IPS-18a (cell line): Measurements from ENCODE around the gene LTN1.
A peak's percentile ranks its signal among the peaks of the same experiment; 100 is the strongest.

ENCODE experiments used
- H3K27ac ChIP-seq: one replicate; pipeline ENCODE4 v1.5.1; 2013; ENCODE audit warnings: low read length
- H3K27me3 ChIP-seq: one replicate; pipeline ENCODE4 v1.6.1; 2013; ENCODE audit warnings: mild to moderate bottlenecking, low read length; ENCODE audit not compliant: control insufficient read depth, insufficient read depth
- H3K36me3 ChIP-seq: one replicate; pipeline ENCODE4 v1.6.1; 2013; ENCODE audit warnings: low read depth, low read length; ENCODE audit not compliant: control insufficient read depth
- H3K4me1 ChIP-seq: one replicate; pipeline ENCODE4 v1.6.1; 2013; ENCODE audit warnings: low read depth, low read length; ENCODE audit not compliant: control insufficient read depth
- H3K4me3 ChIP-seq: one replicate; pipeline ENCODE4 v1.5.1; 2013; ENCODE audit warnings: low read length
- H3K9ac ChIP-seq: one replicate; pipeline ENCODE4 v1.6.1; 2013; ENCODE audit warnings: mild to moderate bottlenecking, low read length, moderate library complexity
- H3K9me3 ChIP-seq: one replicate; pipeline ENCODE4 v1.6.1; 2013; ENCODE audit warnings: low read depth, low read length; ENCODE audit not compliant: control insufficient read depth

Gene LTN1

GRCh38 chr21:28922368-28922767 lies 70.3 kb downstream of the LTN1 start:
- Histone ChIP-seq H3K4me1 (peaks cover 13% of the 10 kb centered on the region), H3K27me3 (no peaks in the 10 kb centered on the region), H3K36me3 (no peaks in the 10 kb centered on the region), H3K27ac (peak overlapping the region; percentile 51), H3K4me3 (no peak overlapping the region), H3K9ac (no peak overlapping the region), H3K9me3 (no peaks in the 10 kb centered on the region)

- H3K9ac ChIP-seq, result no peak overlapping the region
- no peak overlapping the region for H3K4me3 ChIP-seq
- no peaks in the 10 kb centered on the region for H3K9me3 ChIP-seq
- H3K27ac ChIP-seq, result no peak overlapping the region
- H3K36me3 ChIP-seq, result no peaks in the 10 kb centered on the region
- H3K4me1 ChIP-seq, result no peaks in the 10 kb centered on the region
- H3K27me3 ChIP-seq, result no peaks in the 10 kb centered on the region
Observed at GRCh38 chr21:28916150-28916893, 76.4 kb downstream of the LTN1 start.

- Histone ChIP-seq H3K4me1 (no peaks in the 10 kb centered on the region), H3K27ac (no peak overlapping the region), H3K27me3 (no peaks in the 10 kb centered on the region), H3K9me3 (no peaks in the 10 kb centered on the region), H3K9ac (no peak overlapping the region), H3K4me3 (no peak overlapping the region), H3K36me3 (no peaks in the 10 kb centered on the region)
Observed at GRCh38 chr21:28913071-28913470, 79.6 kb downstream of the LTN1 start.

- no peak overlapping the region for H3K27ac ChIP-seq
- no peak overlapping the region for H3K4me3 ChIP-seq
- H3K36me3 ChIP-seq, result no peaks in the 10 kb centered on the region
- no peaks in the 10 kb centered on the region for H3K27me3 ChIP-seq
- no peak overlapping the region for H3K9ac ChIP-seq
- H3K9me3 ChIP-seq, result no peaks in the 10 kb centered on the region
- H3K4me1 ChIP-seq, result no peaks in the 10 kb centered on the region
Observed at GRCh38 chr21:28910280-28910887, 82.3 kb downstream of the LTN1 start.

- H3K27ac ChIP-seq, result no peak overlapping the region
- H3K4me3 ChIP-seq, result no peak overlapping the region
- H3K4me1 ChIP-seq, result no peaks in the 10 kb centered on the region
- H3K9me3 ChIP-seq, result no peaks in the 10 kb centered on the region
- no peak overlapping the region for H3K9ac ChIP-seq
- no peaks in the 10 kb centered on the region for H3K27me3 ChIP-seq
- H3K36me3 ChIP-seq, result no peaks in the 10 kb centered on the region
Observed at GRCh38 chr21:28908351-28908750, 84.3 kb downstream of the LTN1 start.

- Histone ChIP-seq H3K36me3 (no peaks in the 10 kb centered on the region), H3K4me1 (no peaks in the 10 kb centered on the region), H3K27me3 (no peaks in the 10 kb centered on the region), H3K9me3 (no peaks in the 10 kb centered on the region), H3K27ac (no peak overlapping the region), H3K4me3 (no peak overlapping the region), H3K9ac (no peak overlapping the region)
Observed at GRCh38 chr21:28906841-28907240, 85.8 kb downstream of the LTN1 start.

- Histone ChIP-seq H3K4me1 (no peaks in the 10 kb centered on the region), H3K9me3 (no peaks in the 10 kb centered on the region), H3K27me3 (no peaks in the 10 kb centered on the region), H3K9ac (no peak overlapping the region), H3K27ac (no peak overlapping the region), H3K4me3 (no peak overlapping the region), H3K36me3 (no peaks in the 10 kb centered on the region)
Observed at GRCh38 chr21:28906236-28906635, 86.4 kb downstream of the LTN1 start.

GRCh38 chr21:28904961-28905435 lies 87.7 kb downstream of the LTN1 start:
- no peak overlapping the region for H3K27ac ChIP-seq
- no peaks in the 10 kb centered on the region for H3K36me3 ChIP-seq
- H3K4me3 ChIP-seq, result no peak overlapping the region
- H3K4me1 ChIP-seq, result no peaks in the 10 kb centered on the region
- H3K27me3 ChIP-seq, result no peaks in the 10 kb centered on the region
- no peaks in the 10 kb centered on the region for H3K9me3 ChIP-seq
- H3K9ac ChIP-seq, result no peak overlapping the region

- H3K9me3 ChIP-seq, result no peaks in the 10 kb centered on the region
Observed at GRCh38 chr21:28903448-28903847, 89.2 kb downstream of the LTN1 start.

GRCh38 chr21:28900481-28900880 lies 92.2 kb downstream of the LTN1 start:
- Histone ChIP-seq H3K4me3 (no peak overlapping the region), H3K27ac (no peak overlapping the region), H3K4me1 (no peaks in the 10 kb centered on the region), H3K36me3 (no peaks in the 10 kb centered on the region), H3K9me3 (no peaks in the 10 kb centered on the region), H3K27me3 (no peaks in the 10 kb centered on the region), H3K9ac (no peak overlapping the region)

More at GRCh38 chr21:28903448-28903847, 89.2 kb downstream of the LTN1 start:
- H3K27me3 ChIP-seq, result no peaks in the 10 kb centered on the region
- no peaks in the 10 kb centered on the region for H3K4me1 ChIP-seq
- H3K36me3 ChIP-seq, result no peaks in the 10 kb centered on the region
- H3K27ac ChIP-seq, result no peak overlapping the region
- no peak overlapping the region for H3K4me3 ChIP-seq
- no peak overlapping the region for H3K9ac ChIP-seq

GRCh38 chr21:28899744-28900143 lies 92.9 kb downstream of the LTN1 start:
- Histone ChIP-seq H3K36me3 (no peaks in the 10 kb centered on the region), H3K27me3 (no peaks in the 10 kb centered on the region), H3K4me3 (no peak overlapping the region), H3K4me1 (no peaks in the 10 kb centered on the region), H3K27ac (no peak overlapping the region), H3K9ac (no peak overlapping the region), H3K9me3 (no peaks in the 10 kb centered on the region)

- no peak overlapping the region for H3K4me3 ChIP-seq
- no peaks in the 10 kb centered on the region for H3K4me1 ChIP-seq
- H3K27me3 ChIP-seq, result no peaks in the 10 kb centered on the region
- H3K9ac ChIP-seq, result no peak overlapping the region
- no peaks in the 10 kb centered on the region for H3K9me3 ChIP-seq
- no peaks in the 10 kb centered on the region for H3K36me3 ChIP-seq
- H3K27ac ChIP-seq, result no peak overlapping the region
Observed at GRCh38 chr21:28899220-28899619, 93.5 kb downstream of the LTN1 start.
